Neural cell (in vitro differentiated cells): ENCODE data around the gene NSMF.

ENCODE experiments used
- CTCF ChIP-seq: fragments of 450-650 bp; IDR thresholded peaks from 2 replicates; pipeline ENCODE4 v1.5.1; 2014; ENCODE audit warnings: antibody characterized with exemption, mild to moderate bottlenecking, moderate library complexity; ENCODE audit not compliant: poor library complexity, severe bottlenecking
- EP300 ChIP-seq: fragments of 450-650 bp; conservative IDR thresholded peaks from 2 replicates; pipeline ENCODE4 v1.6.1; 2014; ENCODE audit warnings: antibody characterized with exemption, mild to moderate bottlenecking, moderate library complexity; ENCODE audit not compliant: poor library complexity, severe bottlenecking
- EZH2 ChIP-seq: fragments of 200-600, 300-800 bp; shearing (Covaris generic), sonication (generic); IDR thresholded peaks from 2 replicates; pipeline ENCODE4 v1.6.1; 2014; ENCODE audit warnings: antibody characterized with exemption, low read length, borderline replicate concordance, mild to moderate bottlenecking; ENCODE audit not compliant: insufficient read depth, poor library complexity, severe bottlenecking
- MXI1 ChIP-seq: fragments of 450-650 bp; conservative IDR thresholded peaks from 2 replicates; pipeline ENCODE4 v1.6.1; 2014; ENCODE audit warnings: antibody characterized with exemption, mild to moderate bottlenecking; ENCODE audit not compliant: poor library complexity, severe bottlenecking
- POLR2AphosphoS5 ChIP-seq: IDR thresholded peaks from 2 replicates; pipeline ENCODE4 v1.6.1; 2012
- RAD21 ChIP-seq: fragments of 450-650 bp; conservative IDR thresholded peaks from 2 replicates; pipeline ENCODE4 v1.6.1; 2014; ENCODE audit warnings: antibody characterized with exemption, mild to moderate bottlenecking, moderate library complexity
- SMC3 ChIP-seq: fragments of 450-650 bp; conservative IDR thresholded peaks from 2 replicates; pipeline ENCODE4 v1.6.1; 2014; ENCODE audit warnings: antibody characterized with exemption, mild to moderate bottlenecking, moderate library complexity; ENCODE audit not compliant: poor library complexity

- TF ChIP-seq POLR2AphosphoS5 = no peak
- no peak for TF ChIP-seq CTCF
- no peak for TF ChIP-seq RAD21
- no peak for TF ChIP-seq SMC3
- TF ChIP-seq MXI1 = no peak
- no peak for TF ChIP-seq EZH2
- TF ChIP-seq EP300 = no peak
Observed at GRCh38 chr9:137448602-137448962, 10.6 kb downstream of the NSMF start.
